GM12864 (cell line): ENCODE measurements around the gene SFT2D1.

Source experiments
- DNase-seq: peaks from one replicate; pipeline ENCODE4 v3.0.0-alpha.2; 2011; ENCODE audit warnings: low read depth
- H3K4me3 ChIP-seq: 2 replicates; pipeline ENCODE4 v1.5.1; 2011; ENCODE audit warnings: mild to moderate bottlenecking, low read depth, low read length, control low read depth
- CTCF ChIP-seq: IDR thresholded peaks from 2 replicates; pipeline ENCODE4 v1.5.1; 2011; ENCODE audit warnings: low read depth, mild to moderate bottlenecking, moderate library complexity, low read length, control low read depth, inconsistent platforms; ENCODE audit errors: missing control alignments

Gene SFT2D1

GRCh38 chr6:166282394-166283032, 59.8 kb downstream of the SFT2D1 start:
- H3K4me3 ChIP-seq, result no peak overlapping the region
- no peak for DNase-seq
- TF ChIP-seq CTCF, result no peak

GRCh38 chr6:166281104-166281503, 61.2 kb downstream of the SFT2D1 start:
- H3K4me3 ChIP-seq, result no peak overlapping the region
- DNase-seq, result no peak
- no peak for TF ChIP-seq CTCF

DNA sequence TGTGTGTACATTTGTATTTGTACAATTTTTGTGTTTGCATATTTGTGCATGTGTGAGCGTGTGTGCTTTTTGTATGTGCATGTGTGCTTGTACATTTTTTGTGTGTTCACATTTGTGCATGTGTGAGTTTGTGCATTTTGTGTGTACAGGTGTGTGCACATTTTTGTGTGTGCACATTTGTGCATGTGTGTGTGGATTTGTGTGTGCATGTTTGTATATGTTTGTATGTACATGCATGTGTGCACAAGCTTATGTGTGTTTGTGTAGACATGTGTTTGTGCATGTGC, 63.0 kb downstream of the SFT2D1 start:
- H3K4me3 ChIP-seq, result no peak overlapping the region
- no peak for DNase-seq
- TF ChIP-seq CTCF, result no peak

- TF ChIP-seq CTCF, result no peak
- no peak for DNase-seq
- no peak overlapping the region for H3K4me3 ChIP-seq
Measured at GRCh38 chr6:166278579-166279392, 63.6 kb downstream of the SFT2D1 start.

DNA sequence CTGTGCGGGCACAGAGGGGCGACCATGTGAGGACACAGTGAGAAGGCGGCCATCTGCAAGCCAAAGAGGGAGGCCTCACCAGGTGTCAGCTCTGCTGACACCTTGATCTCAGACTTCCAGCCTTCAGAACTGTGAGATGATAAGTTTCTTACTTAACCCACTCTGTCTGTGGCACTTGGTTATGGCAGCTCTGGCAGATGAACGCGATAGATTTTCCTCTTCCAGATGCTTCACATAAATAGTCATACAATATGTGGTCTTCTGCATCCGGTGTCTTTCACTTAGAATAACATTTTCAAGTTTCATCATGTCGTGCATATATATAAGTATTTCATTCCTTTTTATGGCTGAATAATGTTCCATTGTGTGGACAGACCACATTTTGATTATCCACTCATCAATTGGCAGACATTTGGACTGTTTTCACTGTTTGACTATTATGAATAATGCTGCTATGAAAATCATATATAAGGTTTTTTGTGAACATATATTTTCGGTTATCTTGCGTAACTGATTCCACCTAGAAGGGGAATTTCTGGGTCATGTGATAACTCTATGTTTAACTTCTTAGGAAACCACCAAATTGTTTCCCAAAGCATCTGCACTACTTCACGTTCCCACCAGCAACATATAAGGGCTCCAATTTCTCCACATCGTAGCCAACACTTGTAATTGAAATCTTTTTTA, 64.3 kb downstream of the SFT2D1 start:
- no peak for TF ChIP-seq CTCF
- no peak overlapping the region for H3K4me3 ChIP-seq
- DNase-seq, result peak; percentile 18

- H3K4me3 ChIP-seq, result no peak overlapping the region
- TF ChIP-seq CTCF, result no peak
- no peak for DNase-seq
Measured at GRCh38 chr6:166277018-166277417, 65.3 kb downstream of the SFT2D1 start.
